Lower lobe of right lung (tissue), 2 donors: Measurements from ENCODE around the gene SAA1. TPM values are rescaled to one million over a fixed set of nuclear protein-coding genes. Genes with fewer than 3 reads are reported as not detected.

Source experiments
- ATAC-seq, 2 donors: fragments of 200-7000 bp; cut with Tn5 transposase; one replicate each; pipeline ENCODE4 v1.9.1; 2020 to 2022; ENCODE audit warnings: mild to moderate bottlenecking in 2 of 2, moderate library complexity in 2 of 2
- DNase-seq: peaks from one replicate; pipeline ENCODE4 v3.0.0-alpha.2; 2020
- H3K27ac ChIP-seq: fragments of 200-600 bp; one replicate; pipeline ENCODE4 v1.8.0; 2022
- H3K27me3 ChIP-seq: fragments of 200-600 bp; one replicate; pipeline ENCODE4 v1.8.0; 2022; ENCODE audit warnings: low read depth
- H3K36me3 ChIP-seq: fragments of 200-600 bp; one replicate; pipeline ENCODE4 v1.8.0; 2022; ENCODE audit warnings: mild to moderate bottlenecking
- H3K4me1 ChIP-seq: fragments of 200-600 bp; one replicate; pipeline ENCODE4 v1.8.0; 2022
- H3K4me3 ChIP-seq: fragments of 200-600 bp; one replicate; pipeline ENCODE4 v1.8.0; 2022; ENCODE audit warnings: mild to moderate bottlenecking
- H3K9me3 ChIP-seq: fragments of 200-600 bp; one replicate; pipeline ENCODE4 v1.8.0; 2022
- intact Hi-C: fragments of 100-400 bp; cut with DNase I; formaldehyde crosslinking; loops from one replicate; pipeline ENCODE4 v1.11.0; 2022
- total RNA-seq: library from RNA; stranded (reverse); fragmentation: NEBNext Ultra II Directional; extraction: Animal tissue kit (Norgen Biotek cat#: 25700); gene quantifications from one replicate; pipeline ENCODE4 v1.2.1, GENCODE V29; 2021
- TF ChIP-seq, protein P1 (sequence below): fragments of 200-600 bp; IDR thresholded peaks from one replicate; pipeline ENCODE4 v1.8.0; 2022; ENCODE audit warnings: antibody characterized with exemption, mild to moderate bottlenecking
- donor health status: DM: no; HTN: yes; CAD: no; lungs with severe emphysema.

SAA1 gene
- total RNA-seq, 1 donor from 2014 or later: 36.7 TPM

DNA sequence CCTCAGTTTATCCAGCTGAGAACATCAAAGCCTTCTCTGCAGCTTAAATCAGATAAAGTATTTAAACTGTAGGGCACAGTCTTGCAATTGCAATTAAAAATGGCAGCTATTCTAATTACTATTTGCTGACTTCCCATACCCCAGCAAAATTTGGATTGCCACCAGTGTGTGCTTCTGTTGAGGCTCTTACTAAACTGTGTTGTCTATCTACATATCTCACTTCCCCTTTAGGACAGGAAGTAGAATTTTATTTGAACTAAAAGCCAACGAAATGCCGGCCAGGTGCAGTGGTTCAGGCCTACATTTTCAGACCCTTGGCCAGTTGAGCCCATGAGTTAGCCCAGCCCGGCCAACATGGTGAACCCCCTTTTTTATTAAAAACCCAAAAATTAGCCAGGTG, 36.6 kb upstream of the SAA1 start:
- Histone ChIP-seq H3K36me3 (no peaks in the 10 kb centered on the region), H3K4me1 (no peaks in the 10 kb centered on the region), H3K27ac (no peak overlapping the region), H3K27me3 (no peaks in the 10 kb centered on the region), H3K9me3 (no peaks in the 10 kb centered on the region), H3K4me3 (no peak overlapping the region)
- TF ChIP-seq, protein P1, sequence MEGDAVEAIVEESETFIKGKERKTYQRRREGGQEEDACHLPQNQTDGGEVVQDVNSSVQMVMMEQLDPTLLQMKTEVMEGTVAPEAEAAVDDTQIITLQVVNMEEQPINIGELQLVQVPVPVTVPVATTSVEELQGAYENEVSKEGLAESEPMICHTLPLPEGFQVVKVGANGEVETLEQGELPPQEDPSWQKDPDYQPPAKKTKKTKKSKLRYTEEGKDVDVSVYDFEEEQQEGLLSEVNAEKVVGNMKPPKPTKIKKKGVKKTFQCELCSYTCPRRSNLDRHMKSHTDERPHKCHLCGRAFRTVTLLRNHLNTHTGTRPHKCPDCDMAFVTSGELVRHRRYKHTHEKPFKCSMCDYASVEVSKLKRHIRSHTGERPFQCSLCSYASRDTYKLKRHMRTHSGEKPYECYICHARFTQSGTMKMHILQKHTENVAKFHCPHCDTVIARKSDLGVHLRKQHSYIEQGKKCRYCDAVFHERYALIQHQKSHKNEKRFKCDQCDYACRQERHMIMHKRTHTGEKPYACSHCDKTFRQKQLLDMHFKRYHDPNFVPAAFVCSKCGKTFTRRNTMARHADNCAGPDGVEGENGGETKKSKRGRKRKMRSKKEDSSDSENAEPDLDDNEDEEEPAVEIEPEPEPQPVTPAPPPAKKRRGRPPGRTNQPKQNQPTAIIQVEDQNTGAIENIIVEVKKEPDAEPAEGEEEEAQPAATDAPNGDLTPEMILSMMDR: no peak
- no peak for ATAC-seq
- DNase-seq: no peak
- intact Hi-C loops: no loop called here

DNA sequence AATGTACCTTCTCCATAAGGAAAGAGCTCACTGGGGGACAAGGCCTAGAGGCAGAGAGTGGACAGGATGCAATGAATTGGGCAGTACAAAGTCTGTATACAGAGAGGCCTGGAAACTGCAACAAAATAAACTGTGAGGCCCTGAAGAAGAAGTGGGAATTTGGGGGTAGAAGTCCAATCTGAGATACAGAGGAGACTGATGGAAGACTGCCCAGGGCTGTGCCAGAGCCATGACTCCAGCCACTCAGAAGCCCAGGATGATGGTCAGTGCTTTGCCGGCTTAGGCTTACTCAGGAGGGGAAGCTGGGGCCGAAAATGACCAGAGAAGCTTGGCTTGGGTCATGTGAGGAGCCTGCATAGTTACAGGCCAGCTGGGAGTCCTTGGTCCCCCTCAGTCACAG, 35.2 kb upstream of the SAA1 start:
- ATAC-seq: no peak
- intact Hi-C loops: no loop called here

DNA sequence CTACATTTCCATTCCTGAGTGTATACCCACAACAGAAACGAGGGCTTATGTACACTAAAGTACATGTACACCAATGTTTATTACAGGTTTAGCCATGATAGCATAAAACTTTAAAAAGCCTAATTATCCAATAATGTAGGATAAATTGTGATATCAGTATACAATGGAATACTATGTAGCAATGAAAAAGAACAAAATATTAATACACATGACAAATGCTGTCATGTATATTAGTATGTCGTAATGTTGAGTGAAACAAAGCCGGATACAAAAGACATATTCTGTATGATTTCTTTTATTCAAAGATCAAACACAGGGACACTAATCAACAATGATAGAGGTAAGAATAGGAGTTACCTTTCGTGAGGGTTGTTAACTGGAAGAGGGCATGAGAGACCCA, 32.2 kb upstream of the SAA1 start:
- Histone ChIP-seq H3K4me3 (no peak overlapping the region), H3K4me1 (no peaks in the 10 kb centered on the region), H3K9me3 (no peaks in the 10 kb centered on the region), H3K36me3 (no peaks in the 10 kb centered on the region), H3K27me3 (no peaks in the 10 kb centered on the region), H3K27ac (no peak overlapping the region)
- TF ChIP-seq, protein P1: no peak
- intact Hi-C loops: no loop called here
- DNase-seq (no peak), ATAC-seq (no peak)

More for the DNA sequence above, 35.2 kb upstream of the SAA1 start:
- Histone ChIP-seq H3K4me3 (no peak overlapping the region), H3K9me3 (no peaks in the 10 kb centered on the region), H3K4me1 (no peaks in the 10 kb centered on the region), H3K27ac (no peak overlapping the region), H3K36me3 (no peaks in the 10 kb centered on the region), H3K27me3 (no peaks in the 10 kb centered on the region)
- TF ChIP-seq, protein P1: no peak
- DNase-seq: no peak

DNA sequence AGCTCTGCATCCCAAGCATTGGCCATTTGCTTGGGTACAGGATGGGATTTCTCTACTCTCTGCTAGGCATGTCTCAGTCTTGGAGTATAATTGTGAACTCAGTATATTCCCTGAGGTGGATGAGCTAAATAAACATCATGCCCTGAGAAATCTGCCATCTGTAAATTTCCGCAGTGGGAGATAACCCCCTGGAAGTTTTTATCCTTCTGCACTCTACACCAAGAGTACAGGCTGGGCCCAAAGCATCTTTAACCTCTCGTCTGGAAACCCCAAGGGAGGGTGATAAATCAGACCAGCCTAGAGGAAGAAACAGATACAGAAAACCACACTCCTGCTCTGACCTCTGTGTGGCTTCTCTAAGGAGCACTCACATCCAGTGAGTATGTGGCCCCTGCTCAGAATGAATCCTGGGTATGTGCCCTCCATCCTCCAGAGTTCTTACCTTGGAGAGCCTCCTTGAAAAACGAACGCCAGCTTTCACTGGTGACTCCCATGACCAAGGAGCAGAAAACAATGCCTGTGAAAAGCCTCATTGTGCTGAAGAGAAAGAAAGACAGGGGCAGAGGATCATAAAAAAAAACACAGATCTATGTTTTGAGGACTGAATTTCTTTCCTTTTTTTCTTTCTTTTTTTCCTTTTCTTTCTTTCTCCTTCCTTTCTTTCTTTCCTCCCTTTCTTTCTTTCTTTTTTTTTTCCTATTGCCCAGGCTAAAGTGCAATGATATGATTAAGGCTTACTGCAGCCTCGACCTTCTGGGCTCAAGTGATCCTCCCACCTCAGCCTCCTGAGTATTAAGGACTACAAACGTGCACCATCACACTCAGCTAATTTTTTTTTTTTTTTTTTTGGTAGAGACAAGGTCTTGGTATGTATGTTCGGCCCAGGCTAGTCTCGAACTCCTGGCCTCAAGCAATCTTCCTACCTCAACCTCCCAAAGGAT, 30.4 kb upstream of the SAA1 start:
- H3K4me3 ChIP-seq: no peak overlapping the region
- ATAC-seq (no peak), DNase-seq (no peak)
- no peaks in the 10 kb centered on the region for H3K4me1 ChIP-seq
- H3K27ac ChIP-seq: no peak overlapping the region
- TF ChIP-seq, protein P1: no peak
- H3K36me3 ChIP-seq: no peaks in the 10 kb centered on the region
- H3K27me3 ChIP-seq: no peaks in the 10 kb centered on the region
- H3K9me3 ChIP-seq: no peaks in the 10 kb centered on the region
- intact Hi-C loops: no loop called here

DNA sequence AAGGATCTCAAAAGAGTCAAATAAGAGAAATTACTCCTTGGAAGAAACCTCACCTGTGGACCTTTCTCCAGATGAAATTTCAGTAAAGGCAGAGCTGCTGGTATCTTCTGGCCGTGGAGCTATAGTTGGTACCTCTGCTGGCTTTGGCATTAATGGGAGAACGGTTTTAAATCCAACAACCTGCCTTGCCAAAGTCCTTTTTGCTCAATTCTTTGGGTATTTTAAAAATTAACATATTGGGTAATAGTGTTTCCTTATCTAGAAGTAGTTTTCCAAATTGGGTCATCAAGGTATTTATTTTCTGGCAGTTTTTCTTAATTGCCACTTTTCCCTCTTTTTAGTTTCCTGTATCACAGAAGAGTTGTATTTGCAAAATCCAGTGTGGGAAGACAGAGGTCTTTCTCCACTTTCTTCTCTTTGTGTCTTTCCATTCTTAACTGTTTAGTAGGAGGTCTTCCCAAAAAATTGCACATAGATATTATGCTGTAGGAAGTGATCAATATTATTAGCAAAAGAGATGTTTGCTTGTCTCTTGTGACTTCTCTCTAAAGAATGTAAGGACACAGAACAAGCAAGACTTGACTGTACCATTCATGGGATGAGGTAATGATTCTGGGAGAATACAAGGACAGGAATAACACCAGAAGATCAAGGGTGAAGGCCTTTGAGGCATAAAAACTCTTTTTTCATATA, 29.3 kb upstream of the SAA1 start, which contains the start of gene SAA4:
TSS of gene SAA4 (minus strand) at position 139 of the 693 bp plus-strand sequence. CDS start 876 bp downstream, outside the sequence.
- TF ChIP-seq, protein P1: no peak
- intact Hi-C loops: no loop called here
- Histone ChIP-seq H3K4me3 (no peak within 1 kb of the TSS), H3K36me3 (no peaks in the 10 kb centered on the region), H3K27ac (no peak within 1 kb of the TSS), H3K4me1 (no peaks in the 10 kb centered on the region), H3K27me3 (no peaks in the 10 kb centered on the region), H3K9me3 (no peaks in the 10 kb centered on the region)
- no peak for ATAC-seq
- no peak for DNase-seq
